Measurements from ENCODE around the gene CEMP1. TPM values are rescaled to one million over a fixed set of nuclear protein-coding genes. Genes with fewer than 3 reads are reported as not detected.

CEMP1 gene, protein sequence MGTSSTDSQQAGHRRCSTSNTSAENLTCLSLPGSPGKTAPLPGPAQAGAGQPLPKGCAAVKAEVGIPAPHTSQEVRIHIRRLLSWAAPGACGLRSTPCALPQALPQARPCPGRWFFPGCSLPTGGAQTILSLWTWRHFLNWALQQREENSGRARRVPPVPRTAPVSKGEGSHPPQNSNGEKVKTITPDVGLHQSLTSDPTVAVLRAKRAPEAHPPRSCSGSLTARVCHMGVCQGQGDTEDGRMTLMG
- total RNA-seq (ENCODE audit: low replicate concordance) = 0.08 and 0.12 TPM in 2 replicates

DNA sequence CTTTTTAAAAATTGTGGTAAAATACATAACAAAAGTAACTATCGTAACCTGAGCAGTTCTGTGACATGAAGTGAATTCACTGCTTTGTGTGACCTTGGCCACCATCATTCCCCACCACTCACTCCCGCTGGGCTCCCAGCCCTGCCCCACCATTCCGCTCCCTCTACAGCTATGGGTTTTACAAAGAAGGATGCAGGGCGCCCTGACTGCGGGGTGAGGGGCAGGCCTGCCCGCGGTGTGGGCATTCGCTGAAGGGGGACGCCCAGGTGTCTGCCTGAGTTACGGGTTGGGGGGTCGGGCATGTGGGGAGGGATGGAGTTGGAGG lies at the start of gene CEMP1:
TSS of gene CEMP1 (minus strand) at position 38 of the 325 bp plus-strand sequence. CDS start 335 bp downstream, outside the sequence.

DNA sequence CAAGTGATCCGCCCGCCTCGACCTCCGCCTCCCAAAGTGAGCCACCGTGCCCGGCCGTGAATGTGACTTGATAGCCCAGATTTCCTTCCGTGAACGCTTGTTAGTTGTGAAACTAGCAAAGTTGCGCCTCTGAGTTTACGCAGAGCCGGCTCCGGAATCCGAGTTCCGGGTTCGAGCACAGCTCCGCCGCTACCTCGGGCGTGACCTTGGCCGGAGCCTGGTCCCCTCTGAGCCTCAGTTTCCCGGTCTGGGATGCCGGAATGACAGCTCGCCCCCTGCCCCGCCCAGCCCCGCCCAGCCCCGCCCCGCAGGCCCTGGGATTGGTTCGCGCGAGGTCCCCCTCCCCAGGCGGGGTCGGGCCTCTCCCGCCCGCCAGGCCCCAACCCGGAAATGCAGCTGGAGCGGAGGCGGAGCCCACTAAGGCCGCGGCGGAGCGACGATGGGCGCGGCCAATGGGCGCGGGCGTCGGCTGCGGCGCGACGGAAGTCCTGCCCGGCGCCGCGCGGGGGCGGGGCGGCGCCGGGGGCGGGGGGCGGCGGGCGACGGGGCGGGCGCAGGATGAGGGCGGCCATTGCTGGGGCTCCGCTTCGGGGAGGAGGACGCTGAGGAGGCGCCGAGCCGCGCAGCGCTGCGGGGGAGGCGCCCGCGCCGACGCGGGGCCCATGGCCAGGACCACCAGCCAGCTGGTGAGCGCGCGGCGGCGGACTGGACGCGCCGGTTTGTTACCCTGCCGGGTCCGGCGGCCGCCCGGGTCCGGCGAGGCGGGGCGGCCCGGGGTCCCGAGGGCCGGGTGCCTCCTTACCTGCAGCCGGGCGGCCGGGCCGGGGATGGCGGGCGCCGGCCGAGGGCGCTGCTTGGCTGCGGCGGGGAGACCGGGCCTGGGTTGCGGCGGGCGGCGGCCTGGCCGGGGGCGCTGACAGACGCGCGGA lies 6.5 kb upstream of the CEMP1 start, which contains the start of gene PDPK1:
TSS of gene PDPK1 (plus strand) at position 571 of the 929 bp plus-strand sequence. CDS start at position 663, 92 bp downstream.

DNA sequence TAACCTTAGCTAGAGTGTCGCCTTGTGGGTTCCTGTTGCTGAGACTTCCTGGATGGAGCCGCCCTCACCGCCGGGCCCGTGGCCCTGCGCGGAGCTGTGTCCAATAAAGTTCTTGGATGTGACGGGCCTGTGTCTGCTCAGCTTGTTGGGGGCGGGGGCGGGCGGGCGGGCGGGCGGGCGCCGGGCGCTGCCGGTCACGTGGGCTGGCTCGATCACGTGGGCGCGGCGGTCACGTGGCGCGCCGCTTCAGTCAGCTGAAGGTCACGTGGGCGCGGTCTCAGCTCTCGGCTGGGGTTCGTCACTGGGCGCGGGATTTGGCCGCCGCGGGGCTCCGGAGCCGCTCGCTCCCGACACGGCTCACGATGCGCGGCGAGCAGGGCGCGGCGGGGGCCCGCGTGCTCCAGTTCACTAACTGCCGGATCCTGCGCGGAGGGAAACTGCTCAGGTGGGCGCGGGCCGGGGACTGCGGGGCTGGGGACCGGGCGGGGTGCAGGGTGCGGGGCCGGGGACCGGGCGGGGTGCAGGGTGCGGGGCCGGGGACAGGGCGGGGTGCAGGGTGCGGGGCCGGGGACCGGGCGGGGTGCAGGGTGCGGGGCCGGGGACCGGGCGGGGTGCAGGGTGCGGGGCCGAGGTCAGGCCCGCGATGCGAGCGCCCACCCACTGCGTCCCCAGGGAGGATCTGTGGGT lies 11.0 kb downstream of the CEMP1 start, which contains the start of gene AMDHD2:
TSS of gene AMDHD2 (plus strand) at position 275 of the 687 bp plus-strand sequence. CDS start at position 363, 88 bp downstream.

DNA sequence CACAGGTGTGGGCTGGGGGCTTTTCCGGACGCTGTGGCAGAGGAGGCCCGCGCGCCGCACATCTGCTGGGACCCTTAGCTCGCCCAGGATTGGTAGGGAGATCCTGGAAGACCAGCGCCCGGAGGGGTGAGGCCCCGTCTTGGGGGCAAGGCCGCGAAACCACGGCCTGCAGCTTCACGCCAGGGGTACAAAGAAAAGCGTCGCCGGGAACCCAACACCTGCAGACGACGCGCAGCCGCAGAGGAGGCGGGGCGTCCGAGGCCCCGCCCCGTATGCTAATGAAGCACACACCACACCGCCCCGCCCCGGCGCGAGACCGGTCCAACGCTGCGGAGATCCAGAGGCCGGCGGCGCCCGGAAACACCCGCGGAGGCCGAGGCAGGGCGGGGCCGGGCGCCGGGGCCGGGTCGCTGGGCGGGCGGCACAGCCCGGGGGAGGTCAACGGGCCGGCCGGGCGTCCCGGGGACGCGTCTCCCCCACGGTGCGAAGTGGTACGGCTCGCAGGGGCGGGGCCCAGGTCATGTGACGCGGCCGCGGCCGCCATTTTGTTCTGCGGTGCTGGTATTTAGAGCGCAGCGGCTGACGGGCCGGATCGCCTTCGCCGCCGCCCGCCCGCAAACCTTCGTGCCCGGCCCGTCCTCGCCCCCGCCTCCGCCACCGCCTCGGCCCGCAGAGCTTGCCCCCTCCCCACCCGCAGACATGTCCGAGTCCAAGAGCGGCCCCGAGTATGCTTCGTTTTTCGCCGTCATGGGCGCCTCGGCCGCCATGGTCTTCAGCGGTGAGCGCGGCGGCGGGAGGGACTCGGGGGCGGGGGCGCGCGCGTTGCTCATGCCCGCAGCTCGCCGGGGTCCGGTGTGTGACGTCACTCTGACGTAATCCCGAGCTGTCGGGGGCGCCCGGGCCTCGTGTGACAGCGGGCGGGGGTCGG lies 17.5 kb downstream of the CEMP1 start, which contains the start of gene ATP6V0C:
TSS of gene ATP6V0C (plus strand) at position 548 of the 928 bp plus-strand sequence. CDS start at position 700, 152 bp downstream.

Other genes starting within 250 kb of the CEMP1 start
- 1.2 and 1.7 TPM in 2 replicates for gene ABCA3, start 190.7 kb downstream of the CEMP1 start, total RNA-seq (ENCODE audit: low replicate concordance)
- 3.9 and 9.0 TPM in 2 replicates for gene CCNF, start 102.0 kb downstream of the CEMP1 start, total RNA-seq (ENCODE audit: low replicate concordance)
- gene TEDC2, start 71.3 kb downstream of the CEMP1 start, total RNA-seq (ENCODE audit: low replicate concordance) = under 0.01 and 2.9 TPM in 2 replicates
- gene NTN3, start 60.1 kb downstream of the CEMP1 start, total RNA-seq (ENCODE audit: low replicate concordance) = 0.23 and 0.47 TPM in 2 replicates
- 12.9 and 17.7 TPM in 2 replicates for gene TBC1D24, start 56.3 kb downstream of the CEMP1 start, total RNA-seq (ENCODE audit: low replicate concordance)
- gene ATP6V0C, start 17.5 kb downstream of the CEMP1 start, total RNA-seq (ENCODE audit: low replicate concordance) = 5.1 and 8.2 TPM in 2 replicates
- gene AMDHD2, start 11.0 kb downstream of the CEMP1 start, total RNA-seq (ENCODE audit: low replicate concordance) = 25.4 and 84.2 TPM in 2 replicates
- 10.5 and 12.0 TPM in 2 replicates for gene PDPK1, start 6.6 kb upstream of the CEMP1 start, total RNA-seq (ENCODE audit: low replicate concordance)
- 11.8 and 24.8 TPM in 2 replicates for gene KCTD5, start 151.1 kb upstream of the CEMP1 start, total RNA-seq (ENCODE audit: low replicate concordance)
- 0.23 and 0.70 TPM in 2 replicates for gene PRSS27, start 188.8 kb upstream of the CEMP1 start, total RNA-seq (ENCODE audit: low replicate concordance)
- 31.5 and 42.6 TPM in 2 replicates for gene SRRM2, start 221.2 kb upstream of the CEMP1 start, total RNA-seq (ENCODE audit: low replicate concordance)
- gene ELOB, start 245.9 kb upstream of the CEMP1 start, total RNA-seq (ENCODE audit: low replicate concordance) = 605 and 1,061 TPM in 2 replicates

Data from smooth muscle cell of the coronary artery (primary cell).